HL-60/S4 treated with phorbol 12-myristate 13-acetate at 8.2 ng/mL for 4 days and 3 days (cell line): ENCODE measurements around the gene DNER.

Source experiments
- in situ Hi-C: fragments of 300-500 bp; cut with MboI; formaldehyde crosslinking; loops from 2 replicates; pipeline ENCODE4 v1.15.0; 2022; ENCODE audit warnings: low sequenced_read_pairs

The DNER gene

DNA sequence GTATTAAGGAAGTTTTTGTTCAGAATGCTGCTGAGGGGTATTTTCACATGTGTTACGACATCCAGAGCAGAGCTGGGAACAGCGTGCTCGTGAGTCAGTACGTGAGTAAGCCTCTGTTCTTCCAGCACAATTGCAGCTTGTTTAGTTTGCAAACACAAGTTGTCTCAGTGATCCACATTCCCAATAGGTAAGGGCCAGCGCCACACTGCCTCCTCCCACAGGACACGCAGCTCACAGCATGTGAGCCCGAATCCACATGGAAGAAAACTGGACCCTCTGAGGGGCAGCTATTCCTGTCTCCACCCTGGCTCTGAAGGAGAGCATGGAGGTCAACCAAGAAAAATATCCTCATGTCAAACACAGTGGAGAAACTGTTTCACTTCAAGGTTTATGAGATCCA, 269.3 kb downstream of the DNER start:
- in situ Hi-C loops: no loop called here

DNA sequence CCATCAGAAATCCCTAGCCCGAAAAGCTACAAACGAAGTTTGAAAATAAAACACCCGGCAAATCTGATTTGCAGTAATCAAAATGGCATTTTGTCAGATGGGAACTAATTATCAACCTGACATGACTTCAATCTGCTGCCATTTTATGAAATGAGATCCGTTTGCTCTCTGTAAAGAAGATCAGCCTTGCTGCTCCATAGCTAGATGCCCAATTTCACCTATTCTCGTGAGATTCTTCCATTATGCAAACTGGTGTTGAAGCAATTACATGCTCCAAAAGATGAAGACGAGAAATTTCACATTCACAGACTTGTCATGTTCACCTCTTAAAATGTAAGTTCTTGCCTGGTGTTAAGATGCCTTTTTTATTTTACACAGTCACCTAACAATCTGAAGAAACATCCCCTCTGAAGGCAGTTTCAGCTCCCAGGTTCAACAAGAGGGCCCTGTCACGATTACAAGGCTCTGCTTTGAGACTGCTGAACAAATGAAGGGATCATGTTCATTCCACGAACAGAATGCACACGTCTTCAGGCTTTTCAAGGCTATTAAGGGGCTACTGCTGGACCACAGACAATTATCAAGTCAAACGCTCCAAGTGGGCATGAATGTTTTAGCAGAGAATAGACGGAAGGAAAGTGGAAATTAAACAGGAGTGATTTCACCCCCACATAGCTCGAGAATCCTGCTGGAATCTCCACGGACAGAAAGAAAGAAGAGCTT, 270.6 kb downstream of the DNER start:
- in situ Hi-C loops: no loop called here

DNA sequence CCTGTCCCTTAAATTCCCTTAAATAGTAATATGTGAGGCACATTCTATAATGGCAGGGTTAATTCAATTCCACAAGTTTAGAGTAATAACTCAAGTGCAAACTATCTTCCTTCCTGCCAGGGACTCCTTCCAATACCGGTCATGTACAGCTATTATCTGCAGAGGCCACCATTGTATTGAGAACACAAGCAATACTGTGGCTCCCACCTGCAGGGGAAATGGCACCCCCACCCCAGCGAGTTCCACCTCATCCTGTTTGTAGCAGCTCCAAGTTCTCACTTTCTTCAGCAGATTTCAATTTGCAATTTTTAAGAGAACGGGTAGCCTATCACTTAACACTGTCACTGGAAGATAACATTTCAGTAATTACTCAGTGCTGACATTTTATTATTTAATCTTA, 271.2 kb downstream of the DNER start:
- in situ Hi-C loops: no loop called here

DNA sequence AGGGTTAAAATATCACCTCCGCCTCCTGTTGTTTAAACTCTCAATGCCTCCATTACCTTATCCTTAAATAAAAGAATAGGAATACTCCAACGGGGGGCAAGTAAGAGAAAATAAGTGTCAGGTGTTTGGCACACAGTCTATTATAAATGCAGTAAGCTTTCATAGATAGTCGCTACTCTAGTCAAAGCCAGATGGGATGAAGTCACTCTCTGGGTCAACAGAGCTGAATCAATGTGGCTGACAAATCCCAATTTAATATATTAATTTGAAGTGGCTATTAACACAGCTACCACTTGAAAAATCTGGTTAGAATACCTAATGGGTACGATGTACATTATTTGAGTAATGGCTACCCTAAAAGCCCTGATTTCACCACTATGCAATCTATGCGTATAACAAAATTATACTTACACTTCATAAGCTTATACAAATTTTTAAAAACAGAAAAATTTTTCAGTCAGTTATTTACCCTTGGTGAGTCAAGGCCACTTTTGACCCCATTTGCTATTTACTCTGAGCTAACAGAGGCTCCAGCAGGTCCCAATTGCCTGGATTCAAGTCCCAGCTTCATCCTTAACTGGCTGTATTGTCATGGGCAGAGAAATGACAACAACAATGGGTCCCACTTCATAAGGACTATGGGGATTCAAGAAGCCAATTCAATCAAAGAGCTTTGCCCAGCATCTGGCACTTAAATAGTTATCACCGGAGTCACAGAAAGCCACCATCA, 275.8 kb downstream of the DNER start:
- in situ Hi-C loops: no loop called here

DNA sequence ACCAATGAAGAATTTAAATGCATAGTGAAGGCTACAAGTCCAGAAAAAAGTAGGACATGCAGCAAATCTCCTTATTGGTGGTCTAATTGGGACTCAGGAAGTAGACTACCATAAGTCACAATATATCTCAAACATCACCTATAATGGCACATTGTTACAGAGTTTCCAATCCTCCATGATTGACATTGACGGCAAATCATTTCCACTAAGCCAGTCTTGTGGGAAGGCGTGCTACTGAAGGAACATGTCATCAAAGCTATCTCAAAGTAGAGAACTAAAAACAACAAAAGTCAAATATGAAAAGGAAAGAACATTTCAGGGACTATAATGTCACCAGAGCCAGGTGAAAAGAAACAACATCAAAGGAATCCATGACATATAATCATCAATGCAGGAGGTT, 276.9 kb downstream of the DNER start:
- in situ Hi-C loops: no loop called here

DNA sequence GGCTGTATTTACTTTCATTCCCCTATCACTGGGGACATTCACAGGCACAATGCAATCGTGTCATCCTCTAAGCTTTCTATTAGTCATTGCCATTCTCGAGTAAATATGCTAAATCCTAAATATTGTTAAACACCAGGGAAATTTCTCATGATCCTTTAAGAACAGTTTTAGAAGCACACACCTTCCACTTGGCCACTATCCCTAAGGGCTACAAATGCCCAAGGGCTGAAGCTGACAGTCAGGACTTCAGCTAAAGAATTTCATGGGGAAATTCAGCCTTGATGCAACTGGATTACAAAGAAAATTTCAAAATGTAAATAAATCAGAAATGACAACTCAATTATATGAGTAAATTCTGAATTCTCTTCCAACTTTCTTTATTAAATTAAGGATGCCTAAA, 280.2 kb downstream of the DNER start:
- in situ Hi-C loops: no loop called here

DNA sequence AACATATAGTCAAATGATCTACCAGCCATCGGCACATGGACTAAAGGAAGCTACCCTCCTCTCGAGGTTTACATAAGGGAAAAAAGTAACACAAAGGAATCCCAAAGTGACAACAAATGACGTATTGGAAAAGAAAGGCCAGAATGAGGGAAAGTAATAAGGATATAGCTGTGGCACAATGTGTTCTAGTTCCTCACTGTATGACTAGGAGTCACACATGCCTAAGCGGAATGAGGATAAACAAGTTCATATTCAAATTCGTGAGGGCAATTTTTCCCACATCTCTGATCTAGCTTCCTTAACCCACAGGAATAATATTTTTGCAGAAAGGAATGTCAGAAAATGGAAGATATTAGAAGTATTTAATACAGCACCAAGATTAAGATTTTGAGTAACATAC, 281.0 kb downstream of the DNER start:
- in situ Hi-C loops: no loop called here

DNA sequence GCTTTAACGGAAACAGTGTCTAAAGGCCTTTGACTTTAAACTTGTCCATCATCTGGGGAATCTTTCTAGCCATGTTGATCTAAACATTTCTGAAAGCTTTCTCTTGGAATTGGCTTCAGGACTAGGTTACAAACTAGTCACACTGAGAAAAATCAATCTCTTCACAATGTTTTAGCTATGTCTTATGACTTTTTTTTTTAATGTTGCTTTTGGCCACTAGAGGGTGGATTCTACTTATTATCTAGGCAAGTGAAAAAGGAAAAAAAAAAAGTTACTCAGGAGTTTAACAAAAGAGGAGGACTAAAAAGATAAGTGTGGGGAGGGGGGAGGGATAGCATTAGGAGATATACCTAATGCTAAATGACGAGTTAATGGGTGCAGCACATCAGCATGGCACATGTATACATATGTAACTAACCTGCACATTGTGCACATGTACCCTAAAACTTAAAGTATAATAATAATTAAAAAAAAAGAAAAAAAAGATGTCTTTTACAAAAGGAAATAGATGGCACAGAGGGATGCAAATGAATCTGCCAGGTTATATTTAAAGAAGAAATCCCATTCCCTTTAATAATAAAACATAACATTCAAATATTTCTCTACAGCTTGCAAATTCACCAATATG, 282.9 kb downstream of the DNER start:
- in situ Hi-C loops: no loop called here

DNA sequence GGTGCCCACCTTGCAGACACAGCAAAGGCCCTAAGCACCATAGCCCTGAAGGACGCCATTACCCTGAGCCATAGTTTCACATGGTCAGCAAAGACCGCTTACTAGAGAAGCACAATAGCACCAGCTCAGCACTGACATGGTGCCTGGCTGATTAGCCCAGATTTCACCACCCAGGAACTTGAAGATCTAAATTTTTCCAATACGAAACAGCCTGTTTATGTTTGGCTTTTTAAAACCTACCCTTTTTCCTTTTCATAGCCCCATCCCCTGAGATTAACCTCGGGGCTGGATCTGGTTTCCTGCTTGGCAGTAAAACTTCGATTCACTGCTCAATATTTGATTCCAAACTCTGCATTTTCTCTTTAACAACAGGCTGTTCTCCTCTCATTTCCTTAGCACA, 284.8 kb downstream of the DNER start:
- in situ Hi-C loops: no loop called here

DNA sequence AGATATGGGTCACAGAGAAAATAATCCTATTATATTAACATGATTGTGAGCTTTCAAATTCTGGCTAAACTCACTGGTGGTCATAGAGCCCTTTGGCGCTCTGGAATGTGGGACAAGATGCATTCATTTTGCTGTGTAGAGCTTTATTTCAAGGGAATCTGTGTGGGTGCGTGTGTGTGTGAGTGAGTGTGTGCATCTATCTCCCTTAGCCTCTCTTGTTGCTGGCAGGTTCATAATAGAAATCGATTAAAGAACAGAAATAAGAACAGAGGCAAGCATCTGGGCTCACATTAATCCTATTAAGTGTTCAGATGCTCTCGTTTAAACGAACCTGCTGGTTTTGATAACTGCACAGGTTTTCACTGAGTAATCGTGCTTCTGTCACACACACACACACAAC, 287.9 kb downstream of the DNER start:
- in situ Hi-C loops: no loop called here

DNA sequence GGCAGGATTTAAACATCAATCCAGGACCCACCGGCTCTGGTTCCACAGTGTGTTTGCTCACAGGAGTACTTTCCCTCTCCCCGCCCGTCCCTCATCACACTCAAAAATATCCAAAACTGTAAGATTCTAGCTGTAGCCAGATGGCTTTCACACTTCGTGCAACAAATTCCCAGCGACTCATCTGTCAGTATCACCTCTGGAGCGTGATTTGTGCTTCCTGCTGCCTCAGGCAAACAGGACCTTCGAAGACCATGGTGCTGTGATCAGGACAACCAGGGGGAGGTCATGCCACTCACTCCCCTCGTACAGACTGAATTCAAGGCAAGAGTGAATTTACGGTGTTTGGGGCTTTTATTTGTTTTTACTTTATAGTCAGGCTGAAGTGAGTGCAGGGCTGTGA, 288.8 kb downstream of the DNER start:
- in situ Hi-C loops: no loop called here

DNA sequence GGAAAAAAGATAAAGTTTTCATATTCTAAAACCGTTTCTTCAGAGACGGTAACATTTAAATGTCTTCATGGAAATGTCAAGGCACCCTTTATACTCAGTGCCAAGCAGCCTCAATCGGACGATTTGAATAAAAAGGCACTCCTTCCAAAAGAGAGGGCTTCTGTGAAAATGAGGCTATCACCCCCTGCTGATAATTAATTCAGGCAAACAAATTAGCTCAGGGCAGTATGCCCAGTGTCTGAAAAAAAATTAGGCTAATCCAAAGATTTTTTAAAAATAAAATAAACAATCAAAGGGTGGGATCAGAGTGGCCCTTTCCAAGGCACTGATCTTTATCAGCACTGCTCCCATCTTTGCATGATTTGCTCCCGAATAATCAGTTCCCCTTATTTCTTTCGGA, 292.3 kb downstream of the DNER start:
- in situ Hi-C loops: no loop called here

DNA sequence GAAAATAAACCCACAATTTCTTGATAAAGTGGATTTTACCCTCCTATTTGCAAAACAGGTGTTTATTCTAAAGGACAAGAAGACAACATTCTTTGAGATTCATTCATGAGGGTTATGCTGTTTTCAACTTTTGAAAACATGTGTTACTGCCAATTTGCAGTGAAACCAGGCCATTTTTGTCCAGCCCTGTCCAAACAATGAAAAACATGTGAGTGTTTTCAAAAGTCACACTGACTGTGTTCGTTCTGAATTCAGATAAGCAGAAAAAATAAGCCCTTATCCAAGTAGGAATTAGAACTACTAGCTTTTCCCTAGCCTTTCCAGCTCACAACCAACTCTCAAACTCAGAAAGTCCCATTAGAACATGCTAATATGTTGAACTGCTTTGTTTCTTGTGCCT, 295.2 kb downstream of the DNER start:
- in situ Hi-C loops: no loop called here

DNA sequence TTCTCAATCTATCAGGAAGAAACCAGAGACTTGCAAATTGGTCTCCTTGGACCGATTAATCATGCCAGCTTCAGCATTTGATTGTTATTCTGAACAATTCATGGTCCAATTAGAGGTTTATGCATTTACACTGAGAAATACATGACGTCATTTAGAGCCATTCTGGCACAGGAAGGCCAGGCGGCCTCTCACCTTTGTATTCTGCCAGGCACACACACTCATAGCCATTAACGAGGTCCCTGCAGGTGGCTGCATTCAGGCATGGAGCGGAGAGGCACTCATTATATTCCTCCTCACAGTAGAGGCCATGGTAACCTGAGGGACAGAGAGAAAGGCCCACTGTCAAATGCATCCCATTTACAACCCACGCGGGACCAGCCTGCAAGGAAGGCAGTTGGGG, 296.4 kb downstream of the DNER start:
- in situ Hi-C loops: no loop called here

DNA sequence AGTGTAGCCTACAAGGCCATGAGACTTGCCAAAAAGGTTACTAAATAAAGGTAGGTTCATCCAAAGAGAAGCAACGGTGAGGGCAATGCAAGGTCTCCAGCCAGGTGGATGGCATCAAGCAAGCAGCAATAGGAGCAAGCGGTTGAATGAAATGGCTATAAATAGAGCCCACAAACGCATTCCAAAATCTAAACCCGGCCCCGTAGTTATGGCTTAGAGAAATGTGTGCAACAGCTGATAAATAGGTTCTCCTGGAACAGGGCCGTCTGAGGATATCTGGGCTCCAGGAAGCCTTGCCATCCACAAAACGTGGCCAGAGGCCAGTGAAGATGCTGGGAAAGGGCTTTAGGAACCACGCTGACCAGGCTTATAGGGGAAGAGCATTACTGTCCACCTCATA, 297.2 kb downstream of the DNER start:
- in situ Hi-C loops: no loop called here

DNA sequence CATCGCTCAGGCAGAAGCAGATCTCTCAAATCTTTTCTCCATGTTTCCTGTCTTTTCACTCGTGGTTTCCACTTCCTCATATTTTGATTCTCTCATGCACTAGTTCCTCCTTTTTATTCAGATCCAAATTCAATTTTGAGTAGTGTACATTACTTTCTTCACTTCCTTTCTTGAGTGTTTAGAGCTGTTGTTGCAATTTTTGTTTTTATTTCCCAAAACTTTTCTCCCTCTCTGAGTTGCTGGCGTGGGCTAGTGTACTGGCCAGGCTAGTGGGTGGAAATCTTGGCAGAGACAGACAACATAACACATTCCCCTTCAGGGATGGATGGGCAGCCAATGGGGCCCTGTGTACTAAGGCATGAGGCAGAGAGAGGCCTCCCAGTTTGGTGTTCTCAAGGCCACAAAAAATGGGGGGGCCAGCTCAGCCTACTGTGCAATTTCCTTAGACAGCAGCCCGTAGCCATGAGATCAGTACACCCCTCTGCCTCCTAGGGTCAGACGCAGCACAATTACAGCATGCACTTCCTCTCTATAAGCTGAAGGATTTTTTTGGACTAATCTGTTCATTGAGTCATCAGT, 298.1 kb downstream of the DNER start:
- in situ Hi-C loops: no loop called here

DNA sequence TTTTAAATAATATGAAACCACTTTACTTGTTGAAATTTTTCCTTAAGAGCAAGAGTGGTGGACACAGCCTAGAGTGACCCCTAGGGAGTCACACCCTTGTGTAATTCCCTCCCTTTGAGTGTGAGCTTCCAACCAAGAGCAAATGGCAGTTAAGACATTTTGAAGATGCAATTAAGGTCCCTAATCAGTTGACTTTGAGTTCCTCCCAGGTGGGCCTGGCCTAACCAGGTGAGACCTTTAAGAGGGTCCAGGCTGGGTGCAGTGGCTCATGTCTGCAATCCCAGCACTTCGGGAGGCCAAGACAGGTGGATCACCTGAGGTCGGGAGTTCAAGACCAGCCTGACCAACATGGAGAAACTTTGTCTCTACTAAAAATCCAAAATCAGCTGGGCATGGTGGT, 299.7 kb downstream of the DNER start:
- in situ Hi-C loops: no loop called here

DNA sequence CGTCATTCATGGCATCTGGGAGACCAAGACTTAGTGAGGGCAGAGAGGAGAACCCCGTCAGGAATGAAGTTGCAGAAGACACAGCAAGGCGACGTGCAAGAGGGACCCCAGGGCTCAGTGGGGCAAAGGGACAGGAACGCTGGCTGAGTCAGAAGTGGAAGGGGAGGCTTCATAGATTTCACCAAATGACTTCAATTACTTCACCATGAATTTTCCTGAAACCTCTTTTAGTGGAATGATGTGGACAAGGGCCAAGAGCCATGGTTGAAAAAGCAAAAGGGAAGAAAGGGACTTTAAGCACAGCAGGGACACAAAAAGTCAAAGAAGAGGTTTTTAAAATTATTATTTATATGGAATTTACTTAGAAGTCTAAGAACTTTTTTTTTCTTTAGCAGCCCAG, 301.7 kb downstream of the DNER start:
- in situ Hi-C loops: no loop called here

DNA sequence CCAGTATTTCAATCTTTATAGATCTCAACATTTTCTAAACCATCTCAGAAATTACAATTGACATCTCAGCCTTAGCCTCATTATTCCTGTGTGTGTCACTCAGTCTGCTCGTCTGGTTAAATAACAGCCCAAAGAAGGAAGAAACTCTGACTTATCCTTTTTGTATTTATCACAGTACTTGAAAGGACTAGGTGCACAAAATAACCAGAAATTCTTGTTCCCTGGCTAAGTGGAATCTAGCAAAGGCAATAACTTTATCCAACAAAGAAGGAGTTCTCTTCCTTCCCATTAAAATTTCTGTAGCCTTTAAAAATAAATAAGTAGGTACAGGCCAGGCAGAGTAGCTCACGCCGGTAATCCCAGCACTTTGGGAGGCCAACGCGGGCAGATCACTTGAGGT, 303.4 kb downstream of the DNER start:
- in situ Hi-C loops: no loop called here

DNA sequence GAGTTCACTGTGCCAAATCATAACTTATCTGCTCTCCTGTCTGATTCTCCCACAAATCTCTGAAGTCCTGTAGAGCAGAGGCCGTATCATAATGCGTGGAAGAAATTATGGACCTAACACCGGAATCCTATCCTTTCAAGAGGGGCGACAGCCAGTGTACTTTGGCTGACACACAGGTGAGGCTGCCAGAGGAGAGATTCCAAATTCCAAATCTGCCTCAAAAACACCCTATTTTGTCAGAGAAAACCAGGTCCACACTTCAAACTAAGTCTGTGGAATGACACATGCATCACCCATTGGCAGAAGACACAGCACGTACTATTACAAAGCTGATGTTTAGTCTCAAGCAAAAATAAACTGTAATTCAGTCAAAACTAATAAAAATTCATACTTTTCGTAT, 304.1 kb downstream of the DNER start:
- in situ Hi-C loops: no loop called here

DNA sequence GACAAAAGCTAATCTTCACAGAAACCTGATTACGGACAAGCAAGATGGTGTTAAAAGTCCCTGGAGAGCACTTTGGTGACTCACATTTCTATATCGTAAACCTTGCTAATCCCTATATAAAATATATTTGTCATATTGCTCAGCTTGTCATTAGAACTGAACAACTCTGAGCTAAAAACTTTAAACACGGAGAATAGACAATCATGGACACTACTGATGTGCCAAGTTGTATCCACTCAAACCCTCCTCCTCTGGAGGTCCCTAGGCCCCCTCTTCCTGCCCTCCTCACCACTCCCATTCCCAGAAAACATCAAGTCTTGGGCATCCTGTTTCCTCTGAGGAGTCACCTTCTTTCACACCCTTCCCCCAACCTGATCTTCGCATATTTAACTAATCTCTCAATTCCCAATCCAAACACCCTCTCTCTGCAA, 304.6 kb downstream of the DNER start:
- in situ Hi-C loops: no loop called here

DNA sequence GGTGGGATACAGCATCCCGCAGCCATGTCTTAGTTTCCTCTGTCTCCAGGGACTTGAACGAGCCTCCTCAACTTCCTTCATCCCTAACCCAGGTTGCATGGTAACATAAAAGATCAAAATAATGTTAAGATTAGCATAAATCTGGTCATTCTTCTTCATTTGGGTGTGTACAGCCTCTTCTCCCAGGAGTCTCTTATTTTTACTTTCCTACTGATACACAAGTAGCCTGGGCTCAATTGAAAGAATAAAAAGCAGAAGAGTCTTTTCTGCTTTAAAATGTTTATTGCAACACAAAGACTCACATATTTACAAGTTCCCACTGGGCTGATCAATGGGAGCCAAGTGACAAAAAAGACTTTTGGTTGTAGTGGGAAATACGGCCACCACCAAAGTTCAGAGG, 305.4 kb downstream of the DNER start:
- in situ Hi-C loops: no loop called here
